Heart left ventricle (tissue), 16 donors: ENCODE measurements around the gene SCN8A. TPM values are rescaled to one million over a fixed set of nuclear protein-coding genes. Genes with fewer than 3 reads are reported as not detected.

Source experiments
- ATAC-seq, 4 donors: fragments of 200-7000 bp; cut with Tn5 transposase; one replicate each; pipeline ENCODE4 v1.9.1; 2020 to 2022; ENCODE audit warnings: moderate library complexity in 4 of 4, mild to moderate bottlenecking in 3 of 4, moderate number of reproducible peaks in 1 of 4
- DNase-seq, 5 donors: peaks; one replicate each; pipeline ENCODE4 v3.0.0-alpha.2; 2020
- H3K27ac ChIP-seq, 12 donors: fragments of 200-600 bp; sonication (generic) in 4 of 12; one replicate each; pipeline versions ENCODE4 v1.5.0 to v1.8.0; 2016 to 2022; ENCODE audit warnings: mild to moderate bottlenecking in 2 of 12
- H3K27me3 ChIP-seq, 9 donors: fragments of 200-600 bp; sonication (generic) in 2 of 9; one replicate each; pipeline versions ENCODE4 v1.5.1 to v1.8.0; 2016 to 2022; ENCODE audit warnings: mild to moderate bottlenecking in 3 of 9
- H3K36me3 ChIP-seq, 9 donors: fragments of 200-600 bp; sonication (generic) in 2 of 9; one replicate each; pipeline versions ENCODE4 v1.5.0 to v1.8.0; 2018 to 2022; ENCODE audit warnings: mild to moderate bottlenecking in 2 of 9
- H3K4me1 ChIP-seq, 12 donors: fragments of 200-600 bp; sonication (generic) in 4 of 12; one replicate each; pipeline versions ENCODE4 v1.5.0 to v1.8.0; 2016 to 2022; ENCODE audit warnings: mild to moderate bottlenecking in 3 of 12
- H3K4me3 ChIP-seq, 12 donors: fragments of 200-600 bp; sonication (generic) in 4 of 12; one replicate each; pipeline versions ENCODE4 v1.5.0 to v1.8.0; 2017 to 2022; ENCODE audit warnings: mild to moderate bottlenecking in 9 of 12, moderate library complexity in 4 of 12
- H3K9me3 ChIP-seq, 12 donors: fragments of 200-600 bp; sonication (generic) in 4 of 12; one replicate each; pipeline versions ENCODE4 v1.5.0 to v1.8.0; 2016 to 2022; ENCODE audit warnings: mild to moderate bottlenecking in 1 of 12
- CTCF ChIP-seq, 12 donors: fragments of 200-600 bp; sonication (generic) in 4 of 12; IDR thresholded peaks; one replicate each; pipeline versions ENCODE4 v1.5.0 to v1.8.0; 2018 to 2022; ENCODE audit warnings: antibody characterized with exemption in 12 of 12, mild to moderate bottlenecking in 5 of 12
- POLR2A ChIP-seq, 2 donors: fragments of 450-650 bp; IDR thresholded peaks; one replicate each; pipeline ENCODE4 v1.6.1; 2017; ENCODE audit warnings: antibody characterized with exemption in 2 of 2, mild to moderate bottlenecking in 2 of 2, moderate library complexity in 2 of 2
- WGBS, 4 donors: extraction: QIAGEN DNeasy Blood & Tissue Kit in 2 of 4; methylation state at CpG; one replicate each; pipeline versions ENCODE4 v1.1.5 to v1.1.7; 2013 to 2018; 5-methylcytosine and 5-hydroxymethylcytosine counted together
- intact Hi-C, 10 donors: fragments of 100-400 bp; cut with DNase I; formaldehyde crosslinking; loops; one replicate each; pipeline versions ENCODE4 v1.11.1 to v1.14.2; 2022
- polyA plus RNA-seq, 2 donors: library from polyadenylated mRNA; stranded (reverse); fragments of 200-250 nt; gene quantifications; one replicate each; pipeline ENCODE4 v1.2.3, GENCODE V29; 2013
- total RNA-seq, 9 donors: library from RNA; depleted of rRNA in 2 of 9; stranded (reverse); fragments of >200 nt in 2 of 9; fragmentation: NEBNext Ultra II Directional in 3 of 9; extraction: Animal tissue kit (Norgen Biotek cat#: 25700) in 3 of 9; gene quantifications; one replicate each; pipeline versions ENCODE4 v1.1.0 to v1.2.4, GENCODE V29; 2016 to 2023
- donor health status: ischemic (EF 13 %, LVEDD 7.1; RV severe dilation, severe dysfunction).
- donor health status: healthy with polysubstance abuse.
- donor health status: DM: no; HTN: yes; CAD: no.
- donor health status: DM: no; HTN: no; CAD: no.
- donor health status: ischemic (EF 25% LVEDD 6.9; RV normal size, moderate dysfunction).
- donor health status: ischemic (EF 25% LVEDD 5.7; RV mildly dilated, moderate dysfunction).
- donor health status: healthy.
- donor health status: DM: yes; HTN: yes; CAD: no.
- donor health status: ischemic (EF 35%, LVEDD 5.7; RV mildly dilated, moderate dysfunction).
- donor health status: nonischemic (EF 11% LVEDD 7.7; RV severe dilation, severe dysfunction).
- donor health status: DM: yes; HTN: yes; CAD: no.
- donor health status: PGD.
- donor health status: ischemic (EF 29% LVEDD 5.4; RV normal size, mild dysfunction).
- donor health status: nonischemic (EF 23%, LVEDD 6.1; RV moderate dilation, normal function).

SCN8A gene
- total and polyA plus RNA-seq, 11 donors, result 0.17 to 0.97 (median 0.32) TPM

DNA sequence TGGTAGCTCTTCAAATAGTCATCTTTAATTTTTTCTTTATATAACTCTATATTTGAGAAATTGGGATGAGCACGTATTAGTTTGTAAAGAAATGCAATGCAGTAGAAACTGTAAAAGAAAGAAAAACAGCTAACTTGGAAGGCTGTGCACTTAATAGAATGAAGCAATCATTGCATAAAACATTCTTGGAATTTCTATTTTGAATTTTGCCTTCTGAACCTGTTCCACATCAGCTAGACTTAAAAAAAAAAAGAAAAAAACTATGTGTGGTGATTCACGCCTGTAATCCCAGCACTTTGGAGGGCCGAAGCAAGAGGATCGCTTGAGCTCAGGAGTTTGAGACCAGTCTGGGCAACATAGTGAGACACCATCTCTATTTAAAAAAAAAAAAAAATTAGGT lies 29.4 kb downstream of the SCN8A start:
- WGBS, 4 donors, result 92 to 95% (median 94%) methylated on average over 4 of the region's 4 CpGs
- TF ChIP-seq POLR2A (IDR thresholded peaks at IDR 0.05) (no peak), CTCF (IDR thresholded peaks at IDR 0.05) (no peak)

DNA sequence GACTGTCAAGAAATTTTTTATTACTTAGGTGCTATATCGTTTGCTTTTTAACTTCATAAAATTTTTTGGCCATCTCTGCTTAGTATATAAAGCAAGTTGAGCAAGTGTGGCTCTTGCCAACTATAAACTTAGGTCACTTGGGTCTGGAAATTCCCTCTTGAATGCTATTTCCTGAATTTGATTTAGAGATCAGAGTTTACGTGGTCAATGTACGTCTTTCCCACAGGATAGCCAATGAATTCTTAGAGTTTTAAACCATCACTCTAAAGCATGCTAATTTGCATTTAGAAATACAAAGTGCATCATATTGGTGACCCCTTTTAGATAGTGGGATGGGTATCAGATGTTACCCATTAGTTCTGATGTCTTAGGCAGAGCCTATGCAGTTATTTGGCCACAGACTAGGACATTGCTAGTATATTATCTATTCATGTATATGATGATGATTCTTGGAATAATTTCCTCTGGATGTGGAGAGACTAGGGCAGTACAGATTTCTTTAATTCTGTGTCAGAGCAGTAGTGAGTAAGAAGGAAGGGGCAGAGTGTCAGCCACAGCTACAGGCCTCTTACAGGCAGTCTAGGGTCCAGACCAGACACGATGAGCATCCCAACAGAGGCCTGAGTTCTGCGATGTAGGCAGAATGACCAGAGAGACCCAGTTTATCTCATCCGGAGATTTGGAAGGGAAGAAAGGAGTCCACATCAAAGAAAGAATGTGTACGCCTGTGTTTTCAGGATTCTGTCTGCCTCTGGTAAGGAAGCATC lies 30.3 kb downstream of the SCN8A start:
- H3K27ac ChIP-seq, result no peak overlapping the region
- TF ChIP-seq CTCF (IDR thresholded peaks at IDR 0.05) (no peak), POLR2A (IDR thresholded peaks at IDR 0.05) (no peak)
- ATAC-seq (no peak), DNase-seq (no peak)
- H3K27me3 ChIP-seq, result peaks cover 0 to 3% (median 0%) of the 10 kb centered on the region in 9 donors
- intact Hi-C loops, result no loop called here
- 54 to 70% (median 65%) methylated on average over 7 of the region's 7 CpGs for WGBS, 4 donors
- H3K9me3 ChIP-seq, result peaks cover 0 to 9% (median 0%) of the 10 kb centered on the region in 12 donors
- no peak overlapping the region for H3K4me3 ChIP-seq
- no peaks in the 10 kb centered on the region for H3K4me1 ChIP-seq
- H3K36me3 ChIP-seq, result no peaks in the 10 kb centered on the region

More for the DNA sequence above, 29.4 kb downstream of the SCN8A start:
- peaks cover 0 to 8% (median 0%) of the 10 kb centered on the region in 9 donors for H3K27me3 ChIP-seq
- H3K4me1 ChIP-seq, result no peaks in the 10 kb centered on the region
- no peak overlapping the region for H3K4me3 ChIP-seq
- no peak for ATAC-seq
- peaks cover 0 to 9% (median 0%) of the 10 kb centered on the region in 12 donors for H3K9me3 ChIP-seq
- no peaks in the 10 kb centered on the region for H3K36me3 ChIP-seq
- intact Hi-C loops, result no loop called here
- H3K27ac ChIP-seq, result no peak overlapping the region
- DNase-seq, result no peak

- H3K9me3 ChIP-seq, result no peaks in the 10 kb centered on the region
- DNase-seq (no peak), ATAC-seq (no peak)
- intact Hi-C loops, result no loop called here
- no peak for TF ChIP-seq POLR2A (IDR thresholded peaks at IDR 0.05)
- TF ChIP-seq CTCF (IDR thresholded peaks at IDR 0.05), result no peak
- H3K36me3 ChIP-seq, result no peaks in the 10 kb centered on the region
- H3K4me1 ChIP-seq, result no peaks in the 10 kb centered on the region
- H3K4me3 ChIP-seq, result no peak overlapping the region
- WGBS, 4 donors, result 64 to 85% (median 81%) methylated on average over 1 of the region's 1 CpG
- H3K27ac ChIP-seq, result no peak overlapping the region
- no peaks in the 10 kb centered on the region for H3K27me3 ChIP-seq
These were observed 31.5 kb downstream of the SCN8A start for GRCh38 chr12:51622564-51622963.

GRCh38 chr12:51625370-51625769 lies 34.3 kb downstream of the SCN8A start:
- Histone ChIP-seq H3K27ac (no peak overlapping the region), H3K36me3 (no peaks in the 10 kb centered on the region), H3K9me3 (no peaks in the 10 kb centered on the region), H3K27me3 (no peaks in the 10 kb centered on the region), H3K4me3 (no peak overlapping the region), H3K4me1 (no peaks in the 10 kb centered on the region)
- TF ChIP-seq CTCF (IDR thresholded peaks at IDR 0.05) (no peak), POLR2A (IDR thresholded peaks at IDR 0.05) (no peak)
- ATAC-seq (no peak), DNase-seq (no peak)
- intact Hi-C loops, result no loop called here
- WGBS, 4 donors, result 67 to 77% (median 73%) methylated on average over 4 of the region's 4 CpGs
